Measurements from ENCODE around the gene EPHA6. TPM values are rescaled to one million over a fixed set of nuclear protein-coding genes. Genes with fewer than 3 reads are reported as not detected.

EPHA6 gene
- total and polyA plus RNA-seq, 2 donors (not counting 3 experiments of a cell fraction or from before 2014, with no cell fraction given), result not detected

DNA sequence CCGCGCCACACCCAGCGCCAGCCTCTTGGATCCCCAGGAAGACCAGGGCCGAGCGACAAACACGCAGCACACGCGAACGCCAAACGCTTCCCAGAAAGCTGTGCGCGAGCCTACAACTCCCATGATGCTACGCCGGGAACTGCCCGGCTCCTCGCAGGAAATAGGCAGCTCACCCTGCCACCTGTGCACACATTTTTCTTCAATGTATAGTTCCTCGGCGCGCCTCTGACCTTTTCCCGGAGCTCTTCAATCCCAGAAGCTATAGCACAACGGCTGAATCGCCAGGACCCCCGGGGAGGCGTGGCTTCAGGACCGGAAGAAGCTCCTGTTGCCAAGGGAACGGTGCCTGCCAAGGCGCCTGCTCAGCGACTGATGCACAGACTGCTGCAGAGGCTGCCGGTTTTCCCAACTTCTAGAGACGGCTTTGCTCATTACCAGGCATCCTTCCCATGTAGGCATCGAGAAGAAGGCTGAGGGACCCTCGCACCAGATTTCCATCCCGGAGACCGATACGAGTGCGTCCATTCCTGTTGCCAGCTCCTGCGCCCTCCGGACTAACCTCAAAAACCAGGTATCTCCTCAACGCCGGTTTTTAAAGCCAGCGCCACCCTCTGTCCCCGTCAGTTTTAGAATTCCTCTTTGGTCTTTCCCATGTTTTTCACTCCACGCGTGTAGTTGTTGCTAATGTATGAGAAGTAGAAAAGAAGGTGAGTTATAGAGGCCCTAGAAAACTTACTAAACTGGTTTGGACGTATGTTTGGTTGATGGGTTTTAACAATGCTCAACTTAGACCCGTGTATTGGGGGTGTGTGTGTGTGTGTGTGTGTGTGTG lies 950.2 kb downstream of the EPHA6 start, which contains the start of gene ARL6:
Gene ARL6, plus strand, starts transcription at position 352 of the 832 bp plus-strand sequence. CDS start 3,350 bp downstream, outside the sequence.
- POLR2A ChIA-PET, result no interaction called here
- H3K79me2 ChIP-seq (ENCODE audit: control insufficient read depth, insufficient read depth, low read length), result no peaks in the 10 kb centered on the region
- H4K20me1 ChIP-seq (replicated peaks; ENCODE audit: control insufficient read depth, extremely low read depth, insufficient read depth, low read length), result no peaks in the 10 kb centered on the region
- TSS peak; percentile 37 for BruUV-seq (replicated peaks)
- TF ChIP-seq, protein P1, sequence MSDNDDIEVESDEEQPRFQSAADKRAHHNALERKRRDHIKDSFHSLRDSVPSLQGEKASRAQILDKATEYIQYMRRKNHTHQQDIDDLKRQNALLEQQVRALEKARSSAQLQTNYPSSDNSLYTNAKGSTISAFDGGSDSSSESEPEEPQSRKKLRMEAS (IDR thresholded peaks at IDR 0.05; ENCODE audit: insufficient read depth, insufficient read length), result peak; percentile 2
- TF ChIP-seq POLR2AphosphoS5 (IDR thresholded peaks at IDR 0.05; ENCODE audit: insufficient read depth, low read depth, low read length), result peak; percentile 27
- TF ChIP-seq POLR2A (IDR thresholded peaks at IDR 0.05; ENCODE audit: low read depth, low read length), result peak; percentile 59
- peak; percentile 61 for TF ChIP-seq MYC (IDR thresholded peaks at IDR 0.05; ENCODE audit: low read depth, low read length)
- no peak for TF ChIP-seq EZH2 (IDR thresholded peaks at IDR 0.05; ENCODE audit: borderline replicate concordance, low read depth, low read length, severe bottlenecking)
- peak within 1 kb of the TSS; percentile 44 for H3K9ac ChIP-seq (replicated peaks; ENCODE audit: extremely low read depth, insufficient read depth, low read length)
- CTCF ChIA-PET, result interaction anchor here (0.6 to 2.2 kb wide), 12 partner anchors 11 to 951 kb away, joined by 3 to 20 read pairs (median 4); partner anchors contain the start of genes CRYBG3, EPHA6 and RIOX2
- H3K4me2 ChIP-seq (ENCODE audit: insufficient read depth, low read length), result peak within 1 kb of the TSS; percentile 84
- intact Hi-C loops (cut with micrococcal nuclease), result loop anchor here (1.0 to 10.0 kb wide), 3 partner anchors 14 to 760 kb away; partner anchors contain the start of genes CLDND1 and CRYBG3
- H3K36me3 ChIP-seq (ENCODE audit: control insufficient read depth in 2 of 2, extremely low read depth in 1 of 2, insufficient read depth in 2 of 2, low read length in 2 of 2), result no peaks in the 10 kb centered on the region
- FAIRE-seq (peak; percentile 75), DNase-seq (ENCODE audit: low read depth, low spot score) (peak; percentile 87)
- peak within 1 kb of the TSS; percentile 94 for H2AFZ ChIP-seq (ENCODE audit: low read depth, low read length)
- dilution Hi-C loops (cut with MboI; ENCODE audit: extremely low pct_ligation_motif_present, low sequenced_read_pairs), result no loop called here
- H3K9me1 ChIP-seq (replicated peaks; ENCODE audit: control insufficient read depth, extremely low read depth, insufficient read depth, low read length), result no peaks in the 10 kb centered on the region
- no peaks in the 10 kb centered on the region for H3K4me1 ChIP-seq (ENCODE audit: control insufficient read depth, extremely low read depth, insufficient read depth, low read length)
- H3K27me3 ChIP-seq (ENCODE audit: control insufficient read depth in 2 of 2, insufficient read depth in 2 of 2, low read length in 2 of 2), result no peaks in the 10 kb centered on the region
- peak within 1 kb of the TSS; percentile 6 for H3K27ac ChIP-seq (ENCODE audit: insufficient read depth, low read depth, low read length)
- peak within 1 kb of the TSS; percentile 32 to 83 (median 77) for H3K4me3 ChIP-seq (replicated peaks in 1 of 3; ENCODE audit: insufficient read depth in 1 of 3, low read depth in 1 of 3, low read length in 3 of 3)
- H3K9me3 ChIP-seq (replicated peaks; ENCODE audit: control insufficient read depth, insufficient read depth, low read length), result no peaks in the 10 kb centered on the region

DNA sequence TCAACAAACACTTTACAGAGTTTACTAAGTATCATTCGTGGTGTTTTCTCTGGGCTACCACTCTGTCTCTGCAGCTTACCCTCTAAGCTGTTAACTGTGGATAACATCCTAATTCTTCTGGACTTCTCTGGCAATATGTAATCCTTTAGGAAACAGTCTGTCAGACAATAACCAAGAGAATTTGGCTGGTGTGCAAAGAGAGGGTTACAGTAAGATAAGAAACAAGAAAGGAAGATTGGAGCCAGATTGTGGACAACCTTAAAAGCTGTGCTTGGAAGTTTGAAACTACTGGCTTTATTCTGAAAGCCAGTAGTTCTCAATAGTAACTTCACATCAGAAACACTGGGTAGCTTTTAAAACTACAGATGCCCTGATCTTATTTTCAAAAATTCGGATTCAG lies 950.9 kb downstream of the EPHA6 start:
- POLR2A ChIA-PET, result no interaction called here
- intact Hi-C loops (cut with micrococcal nuclease), result loop anchor here (2.0 to 10.0 kb wide), 2 partner anchors 57 to 759 kb away; partner anchors contain the start of genes CLDND1 and CRYBG3
- no peak overlapping the region for H3K27ac ChIP-seq (ENCODE audit: insufficient read depth, low read depth, low read length)
- H3K9me3 ChIP-seq (replicated peaks; ENCODE audit: control insufficient read depth, insufficient read depth, low read length), result no peaks in the 10 kb centered on the region
- dilution Hi-C loops (cut with MboI; ENCODE audit: extremely low pct_ligation_motif_present, low sequenced_read_pairs), result no loop called here
- H4K20me1 ChIP-seq (replicated peaks; ENCODE audit: control insufficient read depth, extremely low read depth, insufficient read depth, low read length), result no peaks in the 10 kb centered on the region
- DNase-seq (ENCODE audit: low read depth, low spot score), result peak; percentile 6
- H3K4me2 ChIP-seq (ENCODE audit: insufficient read depth, low read length), result peak overlapping the region; percentile 84
- no peaks in the 10 kb centered on the region for H3K9me1 ChIP-seq (replicated peaks; ENCODE audit: control insufficient read depth, extremely low read depth, insufficient read depth, low read length)
- no peak overlapping the region for H3K9ac ChIP-seq (replicated peaks; ENCODE audit: extremely low read depth, insufficient read depth, low read length)
- BruUV-seq (replicated peaks), result no TSS peak
- FAIRE-seq, result no peak
- no peak overlapping the region for H2AFZ ChIP-seq (ENCODE audit: low read depth, low read length)
- H3K4me1 ChIP-seq (ENCODE audit: control insufficient read depth, extremely low read depth, insufficient read depth, low read length), result no peaks in the 10 kb centered on the region
- no peaks in the 10 kb centered on the region for H3K36me3 ChIP-seq (ENCODE audit: control insufficient read depth in 2 of 2, extremely low read depth in 1 of 2, insufficient read depth in 2 of 2, low read length in 2 of 2)
- H3K27me3 ChIP-seq (ENCODE audit: control insufficient read depth in 2 of 2, insufficient read depth in 2 of 2, low read length in 2 of 2), result no peaks in the 10 kb centered on the region
- H3K4me3 ChIP-seq (replicated peaks in 1 of 3; ENCODE audit: insufficient read depth in 1 of 3, low read depth in 1 of 3, low read length in 3 of 3), result peak overlapping the region in 2 of 3 experiments; percentile 77 to 83
- CTCF ChIA-PET, result interaction anchor here (1.2 to 2.2 kb wide), 6 partner anchors 13 to 951 kb away, joined by 3 to 20 read pairs (median 8); partner anchors contain the start of genes CRYBG3 and EPHA6
- H3K79me2 ChIP-seq (ENCODE audit: control insufficient read depth, insufficient read depth, low read length), result no peaks in the 10 kb centered on the region
- TF ChIP-seq FOS (IDR thresholded peaks at IDR 0.05; ENCODE audit: borderline replicate concordance, insufficient read depth, low read length) (no peak), POLR2AphosphoS5 (IDR thresholded peaks at IDR 0.05; ENCODE audit: insufficient read depth, low read depth, low read length) (no peak), MYC (IDR thresholded peaks at IDR 0.05; ENCODE audit: low read depth, low read length) (no peak), EZH2 (IDR thresholded peaks at IDR 0.05; ENCODE audit: borderline replicate concordance, low read depth, low read length, severe bottlenecking) (no peak), JUN (IDR thresholded peaks at IDR 0.05; ENCODE audit: borderline replicate concordance, insufficient read depth, insufficient read length, low read depth) (no peak), GATA2 (IDR thresholded peaks at IDR 0.05; ENCODE audit: insufficient read depth, insufficient read length, low read depth, low read length) (no peak), POLR2A (IDR thresholded peaks at IDR 0.05; ENCODE audit: low read depth, low read length) (no peak)
- TF ChIP-seq, protein P2, sequence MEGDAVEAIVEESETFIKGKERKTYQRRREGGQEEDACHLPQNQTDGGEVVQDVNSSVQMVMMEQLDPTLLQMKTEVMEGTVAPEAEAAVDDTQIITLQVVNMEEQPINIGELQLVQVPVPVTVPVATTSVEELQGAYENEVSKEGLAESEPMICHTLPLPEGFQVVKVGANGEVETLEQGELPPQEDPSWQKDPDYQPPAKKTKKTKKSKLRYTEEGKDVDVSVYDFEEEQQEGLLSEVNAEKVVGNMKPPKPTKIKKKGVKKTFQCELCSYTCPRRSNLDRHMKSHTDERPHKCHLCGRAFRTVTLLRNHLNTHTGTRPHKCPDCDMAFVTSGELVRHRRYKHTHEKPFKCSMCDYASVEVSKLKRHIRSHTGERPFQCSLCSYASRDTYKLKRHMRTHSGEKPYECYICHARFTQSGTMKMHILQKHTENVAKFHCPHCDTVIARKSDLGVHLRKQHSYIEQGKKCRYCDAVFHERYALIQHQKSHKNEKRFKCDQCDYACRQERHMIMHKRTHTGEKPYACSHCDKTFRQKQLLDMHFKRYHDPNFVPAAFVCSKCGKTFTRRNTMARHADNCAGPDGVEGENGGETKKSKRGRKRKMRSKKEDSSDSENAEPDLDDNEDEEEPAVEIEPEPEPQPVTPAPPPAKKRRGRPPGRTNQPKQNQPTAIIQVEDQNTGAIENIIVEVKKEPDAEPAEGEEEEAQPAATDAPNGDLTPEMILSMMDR (IDR thresholded peaks at IDR 0.05; ENCODE audit: extremely low read depth in 1 of 2, insufficient read depth in 1 of 2, low read depth in 1 of 2, low read length in 2 of 2), result no peak
- TF ChIP-seq, protein P1 (IDR thresholded peaks at IDR 0.05; ENCODE audit: insufficient read depth, insufficient read length), result no peak

Data from endothelial cell of umbilical vein (primary cell).